Lower leg skin (tissue), 3 donors: ENCODE measurements around the gene DHX58.

Experiments
- CTCF ChIP-seq, 3 donors: fragments of 450-650 bp; IDR thresholded peaks; one replicate each; pipeline ENCODE4 v1.5.1; 2016; ENCODE audit warnings: antibody characterized with exemption in 3 of 3, mild to moderate bottlenecking in 3 of 3, moderate library complexity in 2 of 3
- POLR2A ChIP-seq, 2 donors: fragments of 450-650 bp; IDR thresholded peaks; one replicate each; pipeline ENCODE4 v1.6.1; 2016 to 2017; ENCODE audit warnings: antibody characterized with exemption in 2 of 2, mild to moderate bottlenecking in 1 of 2, moderate library complexity in 1 of 2

GRCh38 chr17:42090964-42091790, 21.3 kb downstream of the DHX58 start:
- TF ChIP-seq CTCF (IDR thresholded peaks at IDR 0.05), result no peak
- TF ChIP-seq POLR2A (IDR thresholded peaks at IDR 0.05), result no peak
